Stimulated activated CD8-positive, alpha-beta memory T cell treated with anti-CD3 and anti-CD28 coated beads, Interleukin-7, amount 100 ng/mL, for 48 hours (primary cell): ENCODE measurements around the gene NEUROD4.
A peak's percentile ranks its signal among the peaks of the same experiment; 100 is the strongest.
"Not testable (repeated sequence)": the region's sequence is repeated elsewhere in the genome, so short reads cannot be mapped to it uniquely, and the experiment has no call there.

ENCODE experiments used
- DNase-seq, 2 donors: peaks; one replicate each; pipeline ENCODE4 v3.0.0-alpha.2; 2020; ENCODE audit warnings: low read depth in 1 of 2; ENCODE audit errors: extremely low read depth in 1 of 2

Gene NEUROD4, protein sequence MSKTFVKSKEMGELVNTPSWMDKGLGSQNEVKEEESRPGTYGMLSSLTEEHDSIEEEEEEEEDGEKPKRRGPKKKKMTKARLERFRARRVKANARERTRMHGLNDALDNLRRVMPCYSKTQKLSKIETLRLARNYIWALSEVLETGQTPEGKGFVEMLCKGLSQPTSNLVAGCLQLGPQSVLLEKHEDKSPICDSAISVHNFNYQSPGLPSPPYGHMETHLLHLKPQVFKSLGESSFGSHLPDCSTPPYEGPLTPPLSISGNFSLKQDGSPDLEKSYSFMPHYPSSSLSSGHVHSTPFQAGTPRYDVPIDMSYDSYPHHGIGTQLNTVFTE

GRCh38 chr12:55019784-55020183, at the start of gene NEUROD4:
Gene NEUROD4 (plus strand): TSS chr12:55019974. CDS start chr12:55026440, 6,466 bp downstream.
- DNase-seq: no peak

DNA sequence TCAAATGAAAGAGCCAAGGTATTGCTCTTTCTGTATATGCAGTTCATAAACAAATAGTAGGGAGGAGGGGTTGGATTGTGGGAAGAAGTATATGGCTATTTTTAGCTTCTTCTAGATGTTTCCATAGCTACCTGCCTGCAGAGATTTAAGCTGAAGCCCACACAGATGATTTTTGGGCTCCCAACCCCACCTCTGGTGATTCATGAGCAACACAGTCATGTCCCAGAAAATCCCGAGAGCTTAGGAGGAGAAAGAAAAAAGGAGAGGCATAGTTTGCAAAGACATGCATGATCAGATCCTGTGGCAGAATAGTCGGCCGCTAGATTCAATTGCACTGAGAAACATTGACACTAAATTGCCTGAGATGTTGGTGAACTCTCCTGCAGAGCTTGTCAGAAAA, 49.0 kb upstream of the NEUROD4 start:
- DNase-seq: no peak

- no peak for DNase-seq
These were observed 46.2 kb upstream of the NEUROD4 start for GRCh38 chr12:54973556-54973955.

- no peak for DNase-seq
These were observed 45.5 kb upstream of the NEUROD4 start for GRCh38 chr12:54974279-54974678.

DNA sequence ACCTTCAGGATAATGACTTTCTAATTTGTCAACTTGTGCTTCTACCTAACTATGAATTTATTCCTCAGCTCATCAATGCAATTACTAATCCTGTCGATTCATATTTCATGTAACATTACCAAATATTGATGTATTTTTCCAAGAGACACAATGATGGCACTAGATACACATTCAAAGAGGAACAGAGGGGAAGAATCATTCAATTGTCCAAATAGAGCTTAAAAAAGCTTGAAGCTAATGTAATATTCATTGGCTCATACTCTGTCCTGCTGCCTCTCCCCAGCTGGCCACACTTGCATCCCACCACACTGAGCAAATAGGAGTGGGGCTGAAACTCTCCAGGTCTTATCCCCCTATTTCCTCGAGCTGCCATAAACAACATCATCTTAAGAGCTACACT, 44.5 kb upstream of the NEUROD4 start:
- DNase-seq: no peak

DNA sequence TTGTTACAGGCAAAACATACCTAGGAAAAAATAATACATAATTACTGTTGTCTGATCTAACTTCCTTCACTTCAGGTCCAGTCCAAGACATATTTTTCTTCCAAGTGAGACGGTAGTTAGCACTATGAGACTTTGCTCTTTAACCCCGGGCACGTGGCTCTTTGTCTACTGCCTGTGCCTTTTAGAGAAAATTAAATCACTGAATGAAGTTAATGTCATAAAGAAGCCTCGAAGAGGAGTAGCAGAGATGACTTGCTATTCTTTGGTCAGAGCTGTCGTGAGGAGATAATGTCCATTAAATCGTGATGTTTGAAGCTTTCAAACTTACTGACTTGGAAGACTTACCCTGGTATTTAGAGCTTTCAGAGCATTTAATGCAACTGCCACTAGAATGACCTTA, 43.9 kb upstream of the NEUROD4 start:
- no peak for DNase-seq

DNA sequence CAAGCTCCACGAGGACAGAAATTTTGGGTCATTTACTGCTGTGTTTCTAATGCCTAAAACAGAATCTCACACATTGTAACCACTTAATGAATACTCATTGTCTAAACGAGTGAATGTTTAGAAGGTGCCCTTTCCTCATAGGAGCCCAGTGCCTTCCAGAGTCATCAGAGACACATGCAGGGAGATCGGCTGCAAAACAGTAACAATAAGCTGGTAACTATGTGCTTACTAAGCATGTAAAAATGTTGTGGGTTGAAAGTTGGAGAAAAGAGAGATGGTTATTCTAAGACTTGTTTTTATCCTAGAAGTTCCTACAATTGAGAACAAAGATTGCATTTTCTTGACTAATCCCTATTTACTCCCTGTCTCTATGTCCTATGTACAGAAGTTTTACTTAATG, 42.6 kb upstream of the NEUROD4 start:
- no peak for DNase-seq

GRCh38 chr12:54977857-54978256, 41.9 kb upstream of the NEUROD4 start:
- DNase-seq: no peak

- no peak for DNase-seq
These were observed 39.4 kb upstream of the NEUROD4 start for GRCh38 chr12:54980341-54980740.

DNA sequence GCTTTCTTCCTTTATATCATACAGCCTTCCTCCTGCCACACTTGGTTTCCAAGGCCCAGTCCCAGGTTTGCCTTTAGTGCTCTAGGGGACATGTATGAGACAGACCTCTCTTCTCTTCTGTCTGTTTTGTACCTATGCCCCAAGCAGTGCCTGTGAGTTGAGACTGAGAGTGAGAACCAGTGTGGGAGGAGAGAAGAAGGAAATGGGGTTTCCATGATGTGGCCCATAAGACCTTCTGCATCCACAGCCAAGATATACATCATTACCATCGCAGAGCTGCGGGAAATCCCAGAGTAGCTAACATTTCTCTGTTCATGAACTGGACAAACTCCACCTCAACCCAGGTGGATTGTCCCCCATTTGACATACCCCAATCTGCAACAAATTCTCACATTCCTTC, 38.0 kb upstream of the NEUROD4 start:
- DNase-seq: peak in 1 of 2 donors; percentile 46

- DNase-seq: no peak
These were observed 36.2 kb upstream of the NEUROD4 start for GRCh38 chr12:54983536-54984101.

DNA sequence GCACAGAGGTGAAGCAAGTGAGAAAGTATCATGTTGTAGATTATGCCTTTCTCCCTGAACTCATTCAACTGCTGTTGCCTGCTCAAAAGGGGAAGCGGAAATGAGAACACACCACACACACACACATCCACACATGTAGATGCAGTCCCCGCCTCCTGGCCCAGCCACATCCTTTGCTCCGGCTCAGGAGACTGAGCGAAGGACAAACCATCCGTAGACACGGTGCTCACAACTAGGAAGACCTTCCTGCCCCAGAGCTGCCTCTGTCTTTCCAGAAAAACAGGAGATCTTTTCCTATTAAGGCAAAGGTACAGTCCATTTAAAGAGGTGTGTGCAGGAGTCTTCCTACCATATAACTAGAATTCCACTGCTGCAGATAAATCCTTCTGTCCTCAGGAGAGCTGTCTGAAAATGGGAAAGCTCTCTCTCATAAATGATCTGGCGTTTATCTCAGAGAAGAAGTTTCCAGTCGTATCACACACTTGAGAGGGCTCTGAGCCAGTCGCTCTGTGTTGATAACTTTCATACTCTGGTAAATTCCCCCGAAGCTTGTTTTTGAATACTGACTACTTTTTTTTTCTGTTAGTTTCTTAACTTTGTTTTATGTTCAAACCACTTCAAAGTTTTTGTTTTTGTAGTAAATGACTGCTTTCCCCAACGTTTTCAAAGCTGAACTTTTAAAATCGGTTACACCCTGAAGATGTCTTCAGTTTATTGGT, 35.0 kb upstream of the NEUROD4 start, which contains the start of gene TESPA1:
TESPA1 (minus strand) TSS at position 105 of the 719 bp plus-strand sequence. CDS start 10,200 bp downstream, outside the sequence.
- peak; percentile 56 to 84 for DNase-seq

- DNase-seq: not testable (repeated sequence)
These were observed 33.0 kb upstream of the NEUROD4 start for GRCh38 chr12:54986773-54987172.

- DNase-seq: no peak
These were observed 32.1 kb upstream of the NEUROD4 start for GRCh38 chr12:54987611-54988231.

DNA sequence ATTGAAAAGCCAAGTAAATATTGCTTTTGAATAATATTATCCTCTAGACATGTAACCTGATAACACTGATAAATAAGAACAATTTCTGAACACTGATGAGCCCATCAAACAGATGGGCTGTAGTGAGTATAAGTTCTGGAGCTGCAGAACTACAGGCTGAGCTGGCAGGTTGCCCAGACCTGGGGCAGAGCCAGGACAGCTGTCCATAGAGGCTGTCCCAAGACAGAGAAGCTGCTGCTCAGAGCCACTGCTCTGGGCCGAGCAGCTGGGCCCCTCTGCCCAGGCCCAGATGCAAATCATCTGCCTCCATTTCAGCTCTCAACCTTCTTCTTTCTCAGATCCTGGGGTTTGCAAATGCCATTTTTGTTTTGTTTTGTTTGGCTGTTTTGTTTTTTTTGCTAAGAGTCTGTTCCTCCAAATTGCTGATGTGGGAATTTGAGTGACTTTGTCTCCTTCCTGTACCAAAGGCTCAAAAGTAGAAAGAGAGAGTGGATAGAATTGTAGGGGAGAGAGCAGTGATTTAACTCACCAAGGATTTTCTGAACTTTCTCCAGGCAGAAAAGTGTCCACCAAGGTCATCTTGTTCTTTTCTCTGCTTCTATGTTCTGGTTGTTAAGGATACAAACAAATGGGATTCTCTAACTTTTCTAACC, 31.2 kb upstream of the NEUROD4 start:
- DNase-seq: no peak

- DNase-seq: no peak
These were observed 29.9 kb upstream of the NEUROD4 start for GRCh38 chr12:54989829-54990228.

GRCh38 chr12:54991161-54991990, 28.4 kb upstream of the NEUROD4 start:
- no peak for DNase-seq

GRCh38 chr12:54991991-54992375, 27.8 kb upstream of the NEUROD4 start:
- no peak for DNase-seq

- DNase-seq: no peak
These were observed 26.5 kb upstream of the NEUROD4 start for GRCh38 chr12:54993181-54993835.

GRCh38 chr12:54996205-54996604, 23.6 kb upstream of the NEUROD4 start:
- DNase-seq: no peak
